ENCODE results near the gene ARMC9. TPM values are rescaled to one million over a fixed set of nuclear protein-coding genes. Genes with fewer than 3 reads are reported as not detected.

ARMC9 gene
- total and polyA plus RNA-seq, 5 donors from 2014 or later, result 0.11 to 0.92 (median 0.15) TPM; not detected in 2

- H3K4me3 ChIP-seq (ENCODE audit: low read depth, low read length), result no peak overlapping the region
- H3K27me3 ChIP-seq (ENCODE audit: control insufficient read depth, insufficient read depth, low read length), result no peaks in the 10 kb centered on the region
- H3K27me3 Mint-ChIP-seq, result no peaks in the 10 kb centered on the region
- no peaks in the 10 kb centered on the region for H3K4me1 ChIP-seq (ENCODE audit: control insufficient read depth, insufficient read depth, low read length, poor library complexity, severe bottlenecking)
- H3K4me1 Mint-ChIP-seq, result no peaks in the 10 kb centered on the region
- ATAC-seq (ENCODE audit: low read depth in 2 of 2), result no peak
- H3K9me3 Mint-ChIP-seq, result no peaks in the 10 kb centered on the region
- no peaks in the 10 kb centered on the region for H3K9me3 ChIP-seq (ENCODE audit: control insufficient read depth in 2 of 2, low read length in 2 of 2)
- H3K27ac Mint-ChIP-seq, result no peak overlapping the region
- no peaks in the 10 kb centered on the region for H3K36me3 Mint-ChIP-seq
- H3K4me3 Mint-ChIP-seq, result no peak overlapping the region
- no peak for DNase-seq
- no peaks in the 10 kb centered on the region for H3K36me3 ChIP-seq (ENCODE audit: control insufficient read depth, insufficient read depth, low read length)
- H3K27ac ChIP-seq (ENCODE audit: insufficient read depth, low read length, poor library complexity, severe bottlenecking), result no peak overlapping the region
Measured at GRCh38 chr2:231330311-231330710, 131.9 kb downstream of the ARMC9 start.

- no peak overlapping the region for H3K4me3 Mint-ChIP-seq
- no peaks in the 10 kb centered on the region for H3K9me3 ChIP-seq (ENCODE audit: control insufficient read depth in 2 of 2, low read length in 2 of 2)
- no peak overlapping the region for H3K4me3 ChIP-seq (ENCODE audit: low read depth, low read length)
- no peaks in the 10 kb centered on the region for H3K36me3 ChIP-seq (ENCODE audit: control insufficient read depth, insufficient read depth, low read length)
- H3K27me3 Mint-ChIP-seq, result no peaks in the 10 kb centered on the region
- H3K4me1 Mint-ChIP-seq, result no peaks in the 10 kb centered on the region
- DNase-seq (no peak), ATAC-seq (ENCODE audit: low read depth in 2 of 2) (no peak)
- H3K4me1 ChIP-seq (ENCODE audit: control insufficient read depth, insufficient read depth, low read length, poor library complexity, severe bottlenecking), result no peaks in the 10 kb centered on the region
- H3K27ac Mint-ChIP-seq, result no peak overlapping the region
- no peaks in the 10 kb centered on the region for H3K36me3 Mint-ChIP-seq
- no peak overlapping the region for H3K27ac ChIP-seq (ENCODE audit: insufficient read depth, low read length, poor library complexity, severe bottlenecking)
- H3K27me3 ChIP-seq (ENCODE audit: control insufficient read depth, insufficient read depth, low read length), result no peaks in the 10 kb centered on the region
- H3K9me3 Mint-ChIP-seq, result no peaks in the 10 kb centered on the region
Measured at GRCh38 chr2:231331533-231331932, 133.1 kb downstream of the ARMC9 start.

GRCh38 chr2:231332388-231332787 lies 134.0 kb downstream of the ARMC9 start:
- Histone ChIP-seq H3K9me3 (ENCODE audit: control insufficient read depth in 2 of 2, low read length in 2 of 2) (no peaks in the 10 kb centered on the region), H3K27me3 (ENCODE audit: control insufficient read depth, insufficient read depth, low read length) (no peaks in the 10 kb centered on the region), H3K36me3 (ENCODE audit: control insufficient read depth, insufficient read depth, low read length) (no peaks in the 10 kb centered on the region), H3K4me3 (ENCODE audit: low read depth, low read length) (no peak overlapping the region), H3K4me1 (ENCODE audit: control insufficient read depth, insufficient read depth, low read length, poor library complexity, severe bottlenecking) (no peaks in the 10 kb centered on the region), H3K27ac (ENCODE audit: insufficient read depth, low read length, poor library complexity, severe bottlenecking) (no peak overlapping the region)
- Mint-ChIP-seq H3K4me3 (no peak overlapping the region), H3K27ac (peak overlapping the region in 1 of 3 donors; percentile 84), H3K27me3 (no peaks in the 10 kb centered on the region), H3K4me1 (no peaks in the 10 kb centered on the region), H3K9me3 (no peaks in the 10 kb centered on the region), H3K36me3 (no peaks in the 10 kb centered on the region)
- DNase-seq, result no peak
- no peak for ATAC-seq (ENCODE audit: low read depth in 2 of 2)

GRCh38 chr2:231332872-231333500 lies 134.6 kb downstream of the ARMC9 start:
- no peaks in the 10 kb centered on the region for H3K36me3 Mint-ChIP-seq
- H3K36me3 ChIP-seq (ENCODE audit: control insufficient read depth, insufficient read depth, low read length), result no peaks in the 10 kb centered on the region
- H3K4me1 ChIP-seq (ENCODE audit: control insufficient read depth, insufficient read depth, low read length, poor library complexity, severe bottlenecking), result no peaks in the 10 kb centered on the region
- DNase-seq (no peak), ATAC-seq (ENCODE audit: low read depth in 2 of 2) (no peak)
- H3K4me3 Mint-ChIP-seq, result no peak overlapping the region
- H3K27me3 Mint-ChIP-seq, result no peaks in the 10 kb centered on the region
- H3K27me3 ChIP-seq (ENCODE audit: control insufficient read depth, insufficient read depth, low read length), result no peaks in the 10 kb centered on the region
- no peaks in the 10 kb centered on the region for H3K9me3 Mint-ChIP-seq
- H3K4me3 ChIP-seq (ENCODE audit: low read depth, low read length), result no peak overlapping the region
- H3K4me1 Mint-ChIP-seq, result no peaks in the 10 kb centered on the region
- H3K9me3 ChIP-seq (ENCODE audit: control insufficient read depth in 2 of 2, low read length in 2 of 2), result no peaks in the 10 kb centered on the region
- no peak overlapping the region for H3K27ac ChIP-seq (ENCODE audit: insufficient read depth, low read length, poor library complexity, severe bottlenecking)
- no peak overlapping the region for H3K27ac Mint-ChIP-seq

GRCh38 chr2:231334179-231334930 lies 135.9 kb downstream of the ARMC9 start:
- no peak overlapping the region for H3K27ac Mint-ChIP-seq
- H3K36me3 Mint-ChIP-seq, result no peaks in the 10 kb centered on the region
- no peak overlapping the region for H3K4me3 Mint-ChIP-seq
- Histone ChIP-seq H3K9me3 (ENCODE audit: control insufficient read depth in 2 of 2, low read length in 2 of 2) (no peaks in the 10 kb centered on the region), H3K27me3 (ENCODE audit: control insufficient read depth, insufficient read depth, low read length) (no peaks in the 10 kb centered on the region), H3K4me3 (ENCODE audit: low read depth, low read length) (no peak overlapping the region), H3K4me1 (ENCODE audit: control insufficient read depth, insufficient read depth, low read length, poor library complexity, severe bottlenecking) (no peaks in the 10 kb centered on the region), H3K27ac (ENCODE audit: insufficient read depth, low read length, poor library complexity, severe bottlenecking) (no peak overlapping the region), H3K36me3 (ENCODE audit: control insufficient read depth, insufficient read depth, low read length) (no peaks in the 10 kb centered on the region)
- no peaks in the 10 kb centered on the region for H3K27me3 Mint-ChIP-seq
- H3K9me3 Mint-ChIP-seq, result no peaks in the 10 kb centered on the region
- ATAC-seq (ENCODE audit: low read depth in 2 of 2) (no peak), DNase-seq (no peak)
- no peaks in the 10 kb centered on the region for H3K4me1 Mint-ChIP-seq

GRCh38 chr2:231334981-231335380 lies 136.6 kb downstream of the ARMC9 start:
- Histone ChIP-seq H3K36me3 (ENCODE audit: control insufficient read depth, insufficient read depth, low read length) (no peaks in the 10 kb centered on the region), H3K9me3 (ENCODE audit: control insufficient read depth in 2 of 2, low read length in 2 of 2) (no peaks in the 10 kb centered on the region), H3K27me3 (ENCODE audit: control insufficient read depth, insufficient read depth, low read length) (no peaks in the 10 kb centered on the region), H3K27ac (ENCODE audit: insufficient read depth, low read length, poor library complexity, severe bottlenecking) (no peak overlapping the region), H3K4me3 (ENCODE audit: low read depth, low read length) (no peak overlapping the region), H3K4me1 (ENCODE audit: control insufficient read depth, insufficient read depth, low read length, poor library complexity, severe bottlenecking) (no peaks in the 10 kb centered on the region)
- H3K4me1 Mint-ChIP-seq, result no peaks in the 10 kb centered on the region
- no peak overlapping the region for H3K27ac Mint-ChIP-seq
- no peak overlapping the region for H3K4me3 Mint-ChIP-seq
- no peak for DNase-seq
- ATAC-seq (ENCODE audit: low read depth in 2 of 2), result no peak
- H3K9me3 Mint-ChIP-seq, result no peaks in the 10 kb centered on the region
- H3K27me3 Mint-ChIP-seq, result no peaks in the 10 kb centered on the region
- H3K36me3 Mint-ChIP-seq, result no peaks in the 10 kb centered on the region

GRCh38 chr2:231335591-231335990 lies 137.2 kb downstream of the ARMC9 start:
- Histone ChIP-seq H3K4me1 (ENCODE audit: control insufficient read depth, insufficient read depth, low read length, poor library complexity, severe bottlenecking) (no peaks in the 10 kb centered on the region), H3K4me3 (ENCODE audit: low read depth, low read length) (no peak overlapping the region), H3K9me3 (ENCODE audit: control insufficient read depth in 2 of 2, low read length in 2 of 2) (no peaks in the 10 kb centered on the region), H3K27ac (ENCODE audit: insufficient read depth, low read length, poor library complexity, severe bottlenecking) (no peak overlapping the region), H3K36me3 (ENCODE audit: control insufficient read depth, insufficient read depth, low read length) (no peaks in the 10 kb centered on the region), H3K27me3 (ENCODE audit: control insufficient read depth, insufficient read depth, low read length) (no peaks in the 10 kb centered on the region)
- ATAC-seq (ENCODE audit: low read depth in 2 of 2) (no peak), DNase-seq (no peak)
- Mint-ChIP-seq H3K9me3 (no peaks in the 10 kb centered on the region), H3K4me3 (no peak overlapping the region), H3K27me3 (no peaks in the 10 kb centered on the region), H3K27ac (no peak overlapping the region), H3K4me1 (no peaks in the 10 kb centered on the region), H3K36me3 (no peaks in the 10 kb centered on the region)

GRCh38 chr2:231336236-231336635 lies 137.8 kb downstream of the ARMC9 start:
- Mint-ChIP-seq H3K27me3 (peaks cover 2% of the 10 kb centered on the region), H3K9me3 (no peaks in the 10 kb centered on the region), H3K4me3 (no peak overlapping the region), H3K27ac (no peak overlapping the region), H3K4me1 (no peaks in the 10 kb centered on the region), H3K36me3 (no peaks in the 10 kb centered on the region)
- Histone ChIP-seq H3K4me1 (ENCODE audit: control insufficient read depth, insufficient read depth, low read length, poor library complexity, severe bottlenecking) (no peaks in the 10 kb centered on the region), H3K27me3 (ENCODE audit: control insufficient read depth, insufficient read depth, low read length) (no peaks in the 10 kb centered on the region), H3K27ac (ENCODE audit: insufficient read depth, low read length, poor library complexity, severe bottlenecking) (no peak overlapping the region), H3K4me3 (ENCODE audit: low read depth, low read length) (no peak overlapping the region), H3K9me3 (ENCODE audit: control insufficient read depth in 2 of 2, low read length in 2 of 2) (no peaks in the 10 kb centered on the region), H3K36me3 (ENCODE audit: control insufficient read depth, insufficient read depth, low read length) (no peaks in the 10 kb centered on the region)
- DNase-seq (no peak), ATAC-seq (ENCODE audit: low read depth in 2 of 2) (no peak)

All from CD4-positive, CD25-positive, alpha-beta regulatory T cell (primary cell).